RWPE1 (cell line): ENCODE measurements around the gene MYD88.
"Not testable (repeated sequence)": the region's sequence is repeated elsewhere in the genome, so short reads cannot be mapped to it uniquely, and the experiment has no call there.

Experiments
- CTCF ChIA-PET: fragments of 350-600 bp; sonication (Branson Sonifier 250); formaldehyde crosslinking; extraction: SDS; loops from one replicate; lab custom pipeline; 2021; lab: Yijun Ruan, JAX
- POLR2A ChIA-PET: fragments of 400-600 bp; formaldehyde crosslinking; extraction: SDS; loops from one replicate; lab custom pipeline; 2020; ENCODE audit warnings: antibody characterized with exemption; ENCODE audit not compliant: low non-redundant PET; lab: Yijun Ruan, JAX
- DNase-seq: peaks from one replicate; pipeline ENCODE4 v3.0.0; 2012; ENCODE audit warnings: low spot score
- H3K27ac ChIP-seq: fragments of 450-650 bp; 2 replicates; pipeline ENCODE4 v1.5.1; 2017
- TF ChIP-seq, protein P1 (sequence below): fragments of 450-650 bp; conservative IDR thresholded peaks from 2 replicates; pipeline ENCODE4 v1.5.1; 2017; ENCODE audit warnings: low read depth, mild to moderate bottlenecking

Gene MYD88

DNA sequence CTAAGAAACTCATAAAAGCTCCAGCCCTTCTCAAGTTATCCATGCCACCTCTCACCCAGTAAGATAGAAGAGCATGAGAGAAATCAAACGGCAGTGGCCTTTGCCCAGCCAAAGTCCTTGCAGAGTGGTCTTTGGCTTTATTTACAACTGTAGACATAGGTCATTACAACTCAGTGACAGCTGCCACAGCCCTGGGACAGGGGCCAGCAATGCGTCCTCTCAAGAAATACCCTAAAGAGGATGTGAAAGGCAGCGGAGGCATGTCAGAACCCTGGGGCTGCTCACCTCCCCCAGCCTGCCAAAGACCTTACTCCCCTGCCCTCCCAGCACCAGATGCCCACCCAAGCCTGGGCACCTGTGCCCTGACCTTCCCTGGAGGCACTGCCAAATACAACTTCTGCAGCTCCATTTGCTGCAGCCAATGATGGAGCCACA is 7.8 kb upstream of the MYD88 start:
- ChIA-PET POLR2A (no interaction called here), CTCF (no interaction called here)
- H3K27ac ChIP-seq, result no peak overlapping the region
- TF ChIP-seq, protein P1, sequence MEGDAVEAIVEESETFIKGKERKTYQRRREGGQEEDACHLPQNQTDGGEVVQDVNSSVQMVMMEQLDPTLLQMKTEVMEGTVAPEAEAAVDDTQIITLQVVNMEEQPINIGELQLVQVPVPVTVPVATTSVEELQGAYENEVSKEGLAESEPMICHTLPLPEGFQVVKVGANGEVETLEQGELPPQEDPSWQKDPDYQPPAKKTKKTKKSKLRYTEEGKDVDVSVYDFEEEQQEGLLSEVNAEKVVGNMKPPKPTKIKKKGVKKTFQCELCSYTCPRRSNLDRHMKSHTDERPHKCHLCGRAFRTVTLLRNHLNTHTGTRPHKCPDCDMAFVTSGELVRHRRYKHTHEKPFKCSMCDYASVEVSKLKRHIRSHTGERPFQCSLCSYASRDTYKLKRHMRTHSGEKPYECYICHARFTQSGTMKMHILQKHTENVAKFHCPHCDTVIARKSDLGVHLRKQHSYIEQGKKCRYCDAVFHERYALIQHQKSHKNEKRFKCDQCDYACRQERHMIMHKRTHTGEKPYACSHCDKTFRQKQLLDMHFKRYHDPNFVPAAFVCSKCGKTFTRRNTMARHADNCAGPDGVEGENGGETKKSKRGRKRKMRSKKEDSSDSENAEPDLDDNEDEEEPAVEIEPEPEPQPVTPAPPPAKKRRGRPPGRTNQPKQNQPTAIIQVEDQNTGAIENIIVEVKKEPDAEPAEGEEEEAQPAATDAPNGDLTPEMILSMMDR, result no peak
- no peak for DNase-seq

DNA sequence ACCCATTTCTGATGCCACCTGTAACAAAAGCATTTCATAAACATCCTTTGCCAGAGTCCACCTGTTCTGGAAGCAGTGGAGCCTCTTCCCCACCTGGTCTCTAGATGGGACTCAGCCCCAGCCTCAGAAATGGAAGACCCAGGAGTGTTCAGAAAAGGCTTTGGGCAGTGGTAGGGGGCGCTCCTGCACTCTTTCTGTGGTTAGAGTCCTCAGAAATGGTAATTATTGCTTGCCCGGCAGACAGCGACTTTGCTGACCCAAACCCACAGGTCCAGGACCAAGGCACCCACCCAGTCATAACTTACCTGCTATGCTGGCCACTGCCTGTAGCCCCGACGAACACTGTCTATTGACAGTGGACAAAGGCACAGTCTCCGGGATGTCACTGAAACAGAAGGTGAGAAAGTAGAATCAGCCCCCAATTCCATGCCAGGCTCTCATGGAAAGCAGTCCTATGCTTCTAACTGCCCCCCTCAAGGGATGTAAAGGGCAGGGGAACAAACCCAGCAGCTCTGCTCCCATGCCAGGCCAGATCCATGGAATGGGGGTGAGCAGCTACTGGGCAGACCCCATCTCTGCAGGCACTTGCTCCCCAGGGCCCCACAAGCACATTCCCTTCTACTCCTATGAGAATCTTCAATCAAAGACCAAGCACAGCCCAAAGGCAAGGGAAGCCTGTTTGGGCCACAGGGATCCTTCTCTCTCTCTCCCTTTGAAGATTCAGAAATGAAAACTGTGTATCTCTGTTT is 6.7 kb upstream of the MYD88 start:
- POLR2A ChIA-PET, result no interaction called here
- no peak for DNase-seq
- TF ChIP-seq, protein P1, result no peak

DNA sequence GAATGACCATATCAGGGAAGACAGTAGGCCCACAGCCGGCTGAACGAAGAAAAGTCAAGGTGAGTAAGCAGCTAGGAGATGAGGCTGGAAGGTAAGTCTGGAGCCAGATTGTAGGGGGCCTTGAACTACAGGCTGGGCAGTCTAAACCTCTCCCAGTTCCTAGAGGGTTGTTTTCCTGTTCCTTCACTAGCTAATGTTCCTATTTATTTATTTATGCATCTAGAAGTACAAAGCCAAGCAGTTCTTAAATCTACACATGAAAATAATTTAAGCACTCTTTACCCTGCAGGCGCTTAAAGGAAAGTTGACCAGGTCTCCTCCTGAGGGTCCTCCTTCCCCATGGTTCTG is 5.3 kb upstream of the MYD88 start:
- DNase-seq, result no peak
- H3K27ac ChIP-seq, result no peak overlapping the region
- ChIA-PET CTCF (no interaction called here), POLR2A (no interaction called here)
- TF ChIP-seq, protein P1, result no peak

More for the DNA sequence above, 6.7 kb upstream of the MYD88 start:
- CTCF ChIA-PET, result interaction anchor here (0.6 kb wide), 1 partner anchor 88 kb away, joined by 7 read pairs; no protein-coding TSS in a partner anchor
- H3K27ac ChIP-seq, result no peak overlapping the region

DNA sequence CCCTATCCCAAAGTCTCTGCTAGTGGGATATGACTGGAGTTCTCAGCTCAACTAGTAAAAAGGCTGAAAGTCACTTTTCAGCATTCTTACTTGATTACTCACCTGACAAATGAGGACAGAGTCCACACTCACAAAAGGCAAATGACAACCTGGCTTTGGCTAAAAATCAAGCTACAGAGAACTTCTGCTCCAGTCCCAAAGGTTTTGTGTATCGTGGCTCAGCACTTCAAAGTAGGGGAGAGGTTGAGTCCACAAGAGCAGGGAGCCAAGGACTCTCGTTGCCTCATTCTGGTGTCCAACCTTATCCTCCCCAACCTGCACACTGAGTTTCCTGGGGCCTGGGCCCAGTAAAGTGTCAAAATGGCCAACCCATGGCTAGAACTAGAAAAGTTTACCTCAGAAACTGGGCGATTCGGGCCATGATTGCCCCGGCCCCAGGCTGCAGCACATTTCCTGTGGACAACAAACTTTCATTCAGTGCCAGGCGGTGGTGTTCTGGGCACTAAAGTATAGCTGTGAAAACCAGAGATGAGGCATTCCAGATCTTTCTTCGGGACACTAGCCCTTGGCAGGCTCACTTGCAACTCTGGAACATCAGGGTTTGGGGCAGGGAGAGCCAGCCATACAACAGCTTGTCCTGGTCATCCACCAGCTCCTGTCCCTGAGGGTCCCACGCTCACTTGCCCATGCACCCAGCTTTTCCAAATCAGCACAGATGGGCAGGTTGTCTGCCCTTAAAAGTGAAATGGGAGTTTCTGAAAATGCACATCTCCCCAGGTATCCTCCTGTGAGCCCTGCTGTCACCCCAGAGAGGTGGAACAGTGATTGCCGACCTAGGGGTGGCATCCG is 4.7 kb upstream of the MYD88 start:
- TF ChIP-seq, protein P1, result no peak
- CTCF ChIA-PET, result no interaction called here
- POLR2A ChIA-PET, result no interaction called here
- DNase-seq, result no peak
- peak overlapping the region; percentile 35 for H3K27ac ChIP-seq

DNA sequence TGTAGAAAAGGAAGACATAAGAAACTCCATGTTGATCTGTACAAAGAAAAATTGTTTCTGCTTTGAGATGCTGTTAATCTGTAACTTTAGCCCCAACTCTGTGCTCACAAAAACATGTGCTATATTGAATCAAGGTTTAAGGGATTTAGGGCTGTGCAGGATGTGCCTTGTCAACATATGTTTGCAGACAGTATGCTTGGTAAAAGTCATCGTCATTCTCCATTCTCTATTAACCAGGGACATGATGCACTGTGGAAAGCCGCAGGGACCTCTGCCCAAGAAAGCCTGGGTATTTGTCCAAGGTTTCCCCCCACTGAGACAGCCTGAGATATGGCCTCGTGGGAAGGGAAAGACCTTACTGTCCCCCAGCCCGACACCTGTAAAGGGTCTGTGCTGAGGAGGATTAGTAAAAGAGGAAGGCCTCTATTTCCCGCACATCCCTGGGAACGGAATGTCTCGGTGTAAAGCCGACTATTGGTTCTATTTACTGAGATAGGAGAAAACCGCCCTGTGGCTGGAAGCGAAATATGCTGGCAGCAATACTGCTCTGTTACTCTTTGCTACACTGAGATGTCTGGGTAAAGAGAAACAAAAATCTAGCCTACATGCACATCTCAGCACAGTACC is 3.8 kb upstream of the MYD88 start:
- CTCF ChIA-PET, DNase-seq, H3K27ac ChIP-seq, POLR2A ChIA-PET: not testable (repeated sequence)

DNA sequence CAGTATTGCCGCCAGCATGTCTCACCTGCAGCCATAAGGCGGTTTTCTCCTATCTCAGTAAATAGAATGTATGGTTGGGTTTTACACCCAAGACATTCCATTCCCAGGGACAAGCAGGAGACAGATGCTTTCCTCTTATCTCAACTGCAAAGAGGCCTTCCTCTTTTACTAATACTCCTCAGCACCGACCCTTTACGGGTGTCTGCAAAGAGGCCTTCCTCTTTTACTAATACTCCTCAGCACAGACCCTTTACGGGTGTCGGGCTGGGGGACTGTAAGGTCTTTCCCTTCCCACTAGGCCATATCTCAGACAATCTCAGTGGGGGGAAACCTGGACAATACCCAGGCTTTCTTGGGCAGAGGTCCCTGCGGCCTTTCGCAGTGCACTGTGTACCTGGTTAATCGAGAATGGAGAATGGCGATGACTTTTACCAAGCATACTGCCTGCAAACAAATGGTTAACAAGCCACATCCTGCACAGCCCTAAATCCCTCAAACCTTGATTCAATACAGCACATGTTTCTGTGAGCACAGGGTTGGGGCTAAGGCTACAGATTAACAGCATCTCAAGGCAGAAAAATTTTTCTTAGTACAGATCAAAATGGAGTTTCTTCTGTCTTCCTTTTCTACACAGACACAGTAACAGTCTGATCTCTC is 2.7 kb upstream of the MYD88 start:
- POLR2A ChIA-PET, result interaction anchor here (0.5 kb wide), 1 partner anchor 22 kb away, joined by 3 read pairs; no protein-coding TSS in a partner anchor
- CTCF ChIA-PET, DNase-seq, H3K27ac ChIP-seq: not testable (repeated sequence)

DNA sequence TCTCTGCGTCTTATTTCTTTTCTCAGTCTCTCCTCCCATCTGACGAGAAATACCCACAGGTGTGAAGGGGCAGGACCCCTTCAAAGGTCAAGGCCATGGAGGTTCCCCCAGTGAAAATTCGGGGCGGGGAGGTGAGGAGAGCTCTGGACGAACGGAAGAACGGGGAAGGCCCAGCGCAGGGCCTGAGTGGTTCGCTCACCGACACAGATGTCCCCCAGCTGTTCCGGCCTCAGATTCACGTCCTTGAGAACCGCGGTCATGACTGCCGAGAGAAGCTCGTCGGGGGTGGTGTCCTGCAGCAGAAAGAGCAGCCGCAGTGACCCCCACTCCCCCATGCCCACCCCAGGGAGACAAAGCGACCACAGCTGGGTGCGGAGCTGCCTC is 2.1 kb upstream of the MYD88 start:
- TF ChIP-seq, protein P1, result no peak
- POLR2A ChIA-PET, result interaction anchor here (0.5 kb wide), 1 partner anchor 22 kb away, joined by 3 read pairs; no protein-coding TSS in a partner anchor
- CTCF ChIA-PET, result interaction anchor here (0.6 kb wide), 1 partner anchor 210 kb away, joined by 4 read pairs; no protein-coding TSS in a partner anchor
- peak overlapping the region; percentile 90 for H3K27ac ChIP-seq
- DNase-seq, result no peak
